ENCODE measurements around the gene IKZF3. TPM values are rescaled to one million over a fixed set of nuclear protein-coding genes. Genes with fewer than 3 reads are reported as not detected.
"Not testable (repeated sequence)": the region's sequence is repeated elsewhere in the genome, so short reads cannot be mapped to it uniquely, and the experiment has no call there.

IKZF3 gene
- total and polyA plus RNA-seq, 4 experiments from 2014 or later: 3.2 to 118 (median 102) TPM

- no peaks in the 10 kb centered on the region for H3K9me3 ChIP-seq (ENCODE audit: control insufficient read depth in 1 of 2, low read length in 2 of 2)
- intact Hi-C loops (cut with micrococcal nuclease): no loop called here
- CTCF ChIA-PET (ENCODE audit: partially characterized antibody): no interaction called here
- H3K36me3 ChIP-seq (ENCODE audit: insufficient read depth, low read length): no peaks in the 10 kb centered on the region
- H3K27me3 ChIP-seq (ENCODE audit: insufficient read depth, low read length): no peaks in the 10 kb centered on the region
- H3K4me1 ChIP-seq (ENCODE audit: insufficient read depth, low read length): no peaks in the 10 kb centered on the region
- H3K9me3 Mint-ChIP-seq: no peaks in the 10 kb centered on the region
- no peak overlapping the region for H3K4me3 ChIP-seq (ENCODE audit: low read length in 2 of 2)
- H3K4me3 Mint-ChIP-seq: no peak overlapping the region
- H3K27ac ChIP-seq (ENCODE audit: low read depth, low read length): no peak overlapping the region
- H3K27me3 Mint-ChIP-seq: no peaks in the 10 kb centered on the region
- no peaks in the 10 kb centered on the region for H3K36me3 Mint-ChIP-seq
- no peak overlapping the region for H3K27ac Mint-ChIP-seq
- no peaks in the 10 kb centered on the region for H3K4me1 Mint-ChIP-seq
- POLR2A ChIA-PET (ENCODE audit: partially characterized antibody): no interaction called here
- DNase-seq: no peak
Observed at GRCh38 chr17:39716879-39717536, 147.1 kb downstream of the IKZF3 start.

- no peak for DNase-seq
- Histone ChIP-seq H3K4me3 (ENCODE audit: low read length in 2 of 2) (no peak overlapping the region), H3K9me3 (ENCODE audit: control insufficient read depth in 1 of 2, low read length in 2 of 2) (no peaks in the 10 kb centered on the region), H3K36me3 (ENCODE audit: insufficient read depth, low read length) (no peaks in the 10 kb centered on the region), H3K4me1 (ENCODE audit: insufficient read depth, low read length) (no peaks in the 10 kb centered on the region), H3K27me3 (ENCODE audit: insufficient read depth, low read length) (no peaks in the 10 kb centered on the region), H3K27ac (ENCODE audit: low read depth, low read length) (no peak overlapping the region)
- H3K9me3 Mint-ChIP-seq: no peaks in the 10 kb centered on the region
- no peaks in the 10 kb centered on the region for H3K4me1 Mint-ChIP-seq
- no peaks in the 10 kb centered on the region for H3K36me3 Mint-ChIP-seq
- ChIA-PET POLR2A (ENCODE audit: partially characterized antibody) (interaction anchor here (1.2 kb wide), 1 partner anchor 13 kb away, joined by 3 read pairs; no protein-coding TSS in a partner anchor), CTCF (ENCODE audit: partially characterized antibody) (no interaction called here)
- H3K27me3 Mint-ChIP-seq: no peaks in the 10 kb centered on the region
- intact Hi-C loops (cut with micrococcal nuclease): no loop called here
- no peak overlapping the region for H3K4me3 Mint-ChIP-seq
- no peak overlapping the region for H3K27ac Mint-ChIP-seq
Observed at GRCh38 chr17:39716073-39716818, 147.9 kb downstream of the IKZF3 start.

GRCh38 chr17:39715375-39716072, 148.6 kb downstream of the IKZF3 start:
- intact Hi-C loops (cut with micrococcal nuclease): no loop called here
- ChIA-PET POLR2A (ENCODE audit: partially characterized antibody) (interaction anchor here (1.2 kb wide), 1 partner anchor 14 kb away, joined by 3 read pairs; no protein-coding TSS in a partner anchor), CTCF (ENCODE audit: partially characterized antibody) (no interaction called here)

GRCh38 chr17:39714234-39714633, 149.9 kb downstream of the IKZF3 start:
- DNase-seq: no peak
- no peaks in the 10 kb centered on the region for H3K4me1 ChIP-seq (ENCODE audit: insufficient read depth, low read length)
- no peaks in the 10 kb centered on the region for H3K36me3 Mint-ChIP-seq
- H3K9me3 ChIP-seq (ENCODE audit: control insufficient read depth in 1 of 2, low read length in 2 of 2): no peaks in the 10 kb centered on the region
- no peaks in the 10 kb centered on the region for H3K9me3 Mint-ChIP-seq
- H3K4me3 Mint-ChIP-seq: no peak overlapping the region
- H3K27me3 ChIP-seq (ENCODE audit: insufficient read depth, low read length): no peaks in the 10 kb centered on the region
- intact Hi-C loops (cut with micrococcal nuclease): no loop called here
- no peak overlapping the region for H3K27ac ChIP-seq (ENCODE audit: low read depth, low read length)
- peaks cover 0 to 4% (median 0%) of the 10 kb centered on the region in 4 donors for H3K4me1 Mint-ChIP-seq
- POLR2A ChIA-PET (ENCODE audit: partially characterized antibody): interaction anchor here (1.0 kb wide), 1 partner anchor 12 kb away, joined by 3 read pairs; no protein-coding TSS in a partner anchor
- H3K27me3 Mint-ChIP-seq: no peaks in the 10 kb centered on the region
- no peaks in the 10 kb centered on the region for H3K36me3 ChIP-seq (ENCODE audit: insufficient read depth, low read length)
- H3K27ac Mint-ChIP-seq: no peak overlapping the region
- CTCF ChIA-PET (ENCODE audit: partially characterized antibody): no interaction called here
- H3K4me3 ChIP-seq (ENCODE audit: low read length in 2 of 2): no peak overlapping the region

More at GRCh38 chr17:39715375-39716072, 148.6 kb downstream of the IKZF3 start:
- no peaks in the 10 kb centered on the region for H3K9me3 ChIP-seq (ENCODE audit: control insufficient read depth in 1 of 2, low read length in 2 of 2)
- no peaks in the 10 kb centered on the region for H3K4me1 ChIP-seq (ENCODE audit: insufficient read depth, low read length)
- H3K27ac ChIP-seq (ENCODE audit: low read depth, low read length): no peak overlapping the region
- H3K27ac Mint-ChIP-seq: no peak overlapping the region
- H3K9me3 Mint-ChIP-seq: no peaks in the 10 kb centered on the region
- no peak for DNase-seq
- H3K4me1 Mint-ChIP-seq: no peaks in the 10 kb centered on the region
- H3K36me3 Mint-ChIP-seq: no peaks in the 10 kb centered on the region
- H3K36me3 ChIP-seq (ENCODE audit: insufficient read depth, low read length): no peaks in the 10 kb centered on the region
- H3K27me3 ChIP-seq (ENCODE audit: insufficient read depth, low read length): no peaks in the 10 kb centered on the region
- no peak overlapping the region for H3K4me3 Mint-ChIP-seq
- H3K27me3 Mint-ChIP-seq: no peaks in the 10 kb centered on the region
- no peak overlapping the region for H3K4me3 ChIP-seq (ENCODE audit: low read length in 2 of 2)

GRCh38 chr17:39711851-39712250, 152.3 kb downstream of the IKZF3 start:
- Mint-ChIP-seq H3K4me1 (peaks cover 6 to 25% (median 7%) of the 10 kb centered on the region in 4 donors), H3K36me3 (no peaks in the 10 kb centered on the region), H3K27me3 (no peaks in the 10 kb centered on the region), H3K4me3 (peak overlapping the region in 1 of 8 donors; percentile 57), H3K9me3 (no peaks in the 10 kb centered on the region), H3K27ac (no peak overlapping the region)
- no peaks in the 10 kb centered on the region for H3K9me3 ChIP-seq (ENCODE audit: control insufficient read depth in 1 of 2, low read length in 2 of 2)
- no peaks in the 10 kb centered on the region for H3K36me3 ChIP-seq (ENCODE audit: insufficient read depth, low read length)
- POLR2A ChIA-PET (ENCODE audit: partially characterized antibody): no interaction called here
- H3K27ac ChIP-seq (ENCODE audit: low read depth, low read length): no peak overlapping the region
- CTCF ChIA-PET (ENCODE audit: partially characterized antibody): no interaction called here
- H3K4me1 ChIP-seq (ENCODE audit: insufficient read depth, low read length): peaks cover 15% of the 10 kb centered on the region
- no peak for DNase-seq
- no peaks in the 10 kb centered on the region for H3K27me3 ChIP-seq (ENCODE audit: insufficient read depth, low read length)
- intact Hi-C loops (cut with micrococcal nuclease): no loop called here
- no peak overlapping the region for H3K4me3 ChIP-seq (ENCODE audit: low read length in 2 of 2)

- H3K4me3 Mint-ChIP-seq; H3K4me3 ChIP-seq (ENCODE audit: low read length in 2 of 2); H3K9me3 ChIP-seq (ENCODE audit: control insufficient read depth in 1 of 2, low read length in 2 of 2); H3K9me3 Mint-ChIP-seq; POLR2A ChIA-PET (ENCODE audit: partially characterized antibody); H3K27ac Mint-ChIP-seq; H3K36me3 Mint-ChIP-seq; intact Hi-C loops (cut with micrococcal nuclease); H3K36me3 ChIP-seq (ENCODE audit: insufficient read depth, low read length); H3K27me3 ChIP-seq (ENCODE audit: insufficient read depth, low read length); DNase-seq; H3K27me3 Mint-ChIP-seq; H3K27ac ChIP-seq (ENCODE audit: low read depth, low read length): not testable (repeated sequence)
- CTCF ChIA-PET (ENCODE audit: partially characterized antibody): interaction anchor here (0.9 to 1.4 kb wide), 3 partner anchors 18 to 89 kb away, joined by 3 to 6 read pairs (median 3); no protein-coding TSS in a partner anchor
- H3K4me1 ChIP-seq (ENCODE audit: insufficient read depth, low read length): peaks cover 20% of the 10 kb centered on the region
- peaks cover 8 to 32% (median 13%) of the 10 kb centered on the region in 4 donors for H3K4me1 Mint-ChIP-seq
Observed at GRCh38 chr17:39711071-39711470, 153.0 kb downstream of the IKZF3 start.

Data from CD4-positive, alpha-beta memory T cell (primary cell).